ENCODE data around the gene GALNT18. TPM values are rescaled to one million over a fixed set of nuclear protein-coding genes. Genes with fewer than 3 reads are reported as not detected.

Gene GALNT18
- total RNA-seq, 1 experiment from 2014 or later, result 1.7 TPM

DNA sequence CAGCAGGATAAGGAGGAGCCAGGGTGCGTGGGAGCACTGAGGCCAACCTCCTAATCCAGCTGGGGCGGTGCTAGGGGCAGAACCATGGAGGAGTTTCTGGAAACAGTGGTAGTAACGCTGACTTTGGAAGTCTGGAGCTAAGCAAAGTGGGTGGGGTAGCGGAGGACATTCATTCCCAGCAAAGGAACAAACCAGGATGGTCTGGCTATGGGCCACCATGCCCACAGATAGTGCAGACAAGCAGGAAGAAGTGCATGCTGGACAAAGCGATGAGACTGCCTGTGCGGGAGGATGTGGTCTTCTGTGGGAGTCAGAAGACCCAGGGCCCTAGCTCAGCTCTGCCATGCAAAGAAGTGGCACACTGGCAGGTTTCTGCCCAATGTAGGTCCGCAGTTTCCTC, 197.1 kb downstream of the GALNT18 start:
- Histone ChIP-seq H2BK5ac (ENCODE audit: insufficient read length, low read length) (no peak overlapping the region), H3K27me3 (ENCODE audit: insufficient read depth, low read length) (no peaks in the 10 kb centered on the region), H3K4me2 (ENCODE audit: insufficient read depth, insufficient read length, low read length) (no peak overlapping the region), H3K9ac (ENCODE audit: extremely low read depth, insufficient read length, low read length) (no peak overlapping the region), H4K20me1 (ENCODE audit: control insufficient read depth, insufficient read depth, insufficient read length) (no peaks in the 10 kb centered on the region), H3K18ac (ENCODE audit: insufficient read length, low read depth, low read length) (no peak overlapping the region), H3K4ac (ENCODE audit: low read depth, low read length) (no peak overlapping the region), H2AFZ (ENCODE audit: low read length) (no peak overlapping the region), H2BK20ac (ENCODE audit: low read depth, low read length, poor library complexity, severe bottlenecking) (no peak overlapping the region), H3K79me1 (ENCODE audit: insufficient read depth, low read depth, low read length, poor library complexity, severe bottlenecking) (no peaks in the 10 kb centered on the region), H3K56ac (ENCODE audit: insufficient read length, low read depth, low read length) (no peak overlapping the region), H3K23ac (ENCODE audit: insufficient read length, low read depth, low read length) (no peak overlapping the region), H3K9me3 (ENCODE audit: control insufficient read depth, low read depth, low read length) (no peaks in the 10 kb centered on the region), H3K27ac (ENCODE audit: insufficient read length, low read depth, low read length) (no peak overlapping the region), H4K91ac (ENCODE audit: insufficient read length, low read depth, low read length) (no peak overlapping the region), H3T11ph (ENCODE audit: low read length) (no peak overlapping the region), H2BK12ac (ENCODE audit: insufficient read length, low read depth, low read length) (no peak overlapping the region), H3K79me2 (ENCODE audit: insufficient read depth, low read length) (no peaks in the 10 kb centered on the region), H2BK15ac (ENCODE audit: low read depth, low read length) (no peak overlapping the region), H3K4me1 (ENCODE audit: insufficient read depth, low read length) (peaks cover 2% of the 10 kb centered on the region; the same call in 1 of the 2 replicates), H3K23me2 (ENCODE audit: insufficient read length, low read depth, low read length, poor library complexity, severe bottlenecking) (no peaks in the 10 kb centered on the region), H2BK120ac (ENCODE audit: low read depth, low read length, poor library complexity, severe bottlenecking) (no peak overlapping the region), H4K8ac (replicated peaks; ENCODE audit: insufficient read length, low read depth, low read length) (no peak overlapping the region), H4K5ac (ENCODE audit: insufficient read length, low read depth, low read length) (no peak overlapping the region), H2AK5ac (ENCODE audit: insufficient read length, low read length) (no peak overlapping the region), H3K14ac (ENCODE audit: insufficient read depth, low read length) (no peak overlapping the region; the same call in 1 of the 2 replicates)
- DNase-seq, result no peak
- H3K27me3 Mint-ChIP-seq (ENCODE audit: low read depth), result peaks cover 2% of the 10 kb centered on the region; the same call in 1 of the 2 replicates
- H3K4me3 Mint-ChIP-seq, result no peak overlapping the region
- H3K36me3 Mint-ChIP-seq (ENCODE audit: insufficient read depth in 1 of 3, low read depth in 3 of 3), result no peaks in the 10 kb centered on the region
- TF ChIP-seq, protein P1, sequence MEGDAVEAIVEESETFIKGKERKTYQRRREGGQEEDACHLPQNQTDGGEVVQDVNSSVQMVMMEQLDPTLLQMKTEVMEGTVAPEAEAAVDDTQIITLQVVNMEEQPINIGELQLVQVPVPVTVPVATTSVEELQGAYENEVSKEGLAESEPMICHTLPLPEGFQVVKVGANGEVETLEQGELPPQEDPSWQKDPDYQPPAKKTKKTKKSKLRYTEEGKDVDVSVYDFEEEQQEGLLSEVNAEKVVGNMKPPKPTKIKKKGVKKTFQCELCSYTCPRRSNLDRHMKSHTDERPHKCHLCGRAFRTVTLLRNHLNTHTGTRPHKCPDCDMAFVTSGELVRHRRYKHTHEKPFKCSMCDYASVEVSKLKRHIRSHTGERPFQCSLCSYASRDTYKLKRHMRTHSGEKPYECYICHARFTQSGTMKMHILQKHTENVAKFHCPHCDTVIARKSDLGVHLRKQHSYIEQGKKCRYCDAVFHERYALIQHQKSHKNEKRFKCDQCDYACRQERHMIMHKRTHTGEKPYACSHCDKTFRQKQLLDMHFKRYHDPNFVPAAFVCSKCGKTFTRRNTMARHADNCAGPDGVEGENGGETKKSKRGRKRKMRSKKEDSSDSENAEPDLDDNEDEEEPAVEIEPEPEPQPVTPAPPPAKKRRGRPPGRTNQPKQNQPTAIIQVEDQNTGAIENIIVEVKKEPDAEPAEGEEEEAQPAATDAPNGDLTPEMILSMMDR (conservative IDR thresholded peaks at IDR 0.05), result no peak
- no peak overlapping the region for H3K27ac Mint-ChIP-seq
- no peaks in the 10 kb centered on the region for H3K9me3 Mint-ChIP-seq
- WGBS (ENCODE audit: extremely low coverage, insufficient read length, low lambda C conversion rate), result no CpG with 5 or more reads among the region's 7 CpGs
- peaks cover 17 to 20% of the 10 kb centered on the region in 2 experiments for H3K4me1 Mint-ChIP-seq
